HUES6 (cell line): ENCODE data around the gene CCDC68.
"Not testable (repeated sequence)": the region's sequence is repeated elsewhere in the genome, so short reads cannot be mapped to it uniquely, and the experiment has no call there.

Experiments used
- H3K27ac ChIP-seq: 2 replicates; pipeline ENCODE4 v1.7.0; 2013; ENCODE audit warnings: low read depth, mild to moderate bottlenecking, low read length, inconsistent platforms
- H3K27me3 ChIP-seq: 2 replicates; pipeline ENCODE4 v1.6.1; 2013; ENCODE audit warnings: low read length; ENCODE audit not compliant: control insufficient read depth, insufficient read depth
- H3K36me3 ChIP-seq: 2 replicates; pipeline ENCODE4 v1.6.1; 2013; ENCODE audit warnings: low read length; ENCODE audit not compliant: control insufficient read depth, insufficient read depth
- H3K4me1 ChIP-seq: 2 replicates; pipeline ENCODE4 v1.6.1; 2013; ENCODE audit warnings: low read length; ENCODE audit not compliant: control insufficient read depth, insufficient read depth
- H3K4me3 ChIP-seq: 2 replicates; pipeline ENCODE4 v1.5.1; 2013; ENCODE audit warnings: low read depth, low read length
- H3K9ac ChIP-seq: one replicate; pipeline ENCODE4 v1.6.1; 2013; ENCODE audit warnings: mild to moderate bottlenecking, low read length
- H3K9me3 ChIP-seq: 2 replicates; pipeline ENCODE4 v1.6.1; 2013; ENCODE audit warnings: low read depth, low read length; ENCODE audit not compliant: control insufficient read depth, insufficient read depth

Gene CCDC68

DNA sequence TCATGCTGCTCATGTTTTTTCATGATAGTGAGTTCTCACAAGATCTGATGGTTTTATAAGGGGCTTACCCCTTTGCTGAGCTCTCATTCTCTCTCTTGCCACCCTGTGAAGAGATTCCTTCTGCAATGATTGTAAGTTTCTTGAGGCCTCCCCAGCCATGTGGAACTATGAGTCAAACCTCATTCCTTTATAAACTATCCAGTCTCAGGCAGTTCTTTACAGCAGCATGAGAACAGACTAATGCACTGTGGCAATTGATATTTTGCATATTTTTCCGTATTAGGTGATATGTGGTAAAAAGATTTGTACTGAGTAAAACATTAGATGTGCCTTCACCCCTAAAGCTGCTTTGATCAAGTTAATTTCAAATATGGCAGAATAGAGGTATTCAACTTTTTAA is 82.2 kb downstream of the CCDC68 start:
- Histone ChIP-seq H3K27ac (no peak overlapping the region), H3K9me3 (no peaks in the 10 kb centered on the region), H3K4me3 (no peak overlapping the region), H3K9ac (no peak overlapping the region), H3K27me3 (no peaks in the 10 kb centered on the region), H3K36me3 (no peaks in the 10 kb centered on the region), H3K4me1 (peaks cover 13% of the 10 kb centered on the region; the same call in 1 of the 2 replicates)

DNA sequence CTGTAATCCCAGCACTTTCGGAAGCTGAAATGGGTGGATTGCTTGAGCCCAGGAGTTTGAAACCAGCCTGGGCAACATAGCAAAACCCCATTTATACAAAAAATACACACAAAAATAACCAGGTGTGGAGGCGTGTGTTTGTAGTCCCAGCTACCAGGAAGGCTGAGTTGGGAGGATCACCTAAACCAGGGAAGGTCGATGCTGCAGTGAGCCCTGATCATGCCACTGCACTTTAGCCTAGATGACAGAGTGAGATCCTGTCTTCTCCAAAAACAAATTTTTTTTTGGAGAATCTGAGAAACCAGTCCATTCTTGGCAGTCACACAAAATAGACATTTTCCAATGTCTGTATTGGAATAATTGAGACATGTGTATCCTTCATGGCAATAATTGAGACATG is 84.2 kb downstream of the CCDC68 start:
- Histone ChIP-seq H3K27me3 (no peaks in the 10 kb centered on the region), H3K9ac (no peak overlapping the region), H3K4me3 (no peak overlapping the region), H3K27ac (no peak overlapping the region), H3K36me3 (no peaks in the 10 kb centered on the region), H3K9me3 (no peaks in the 10 kb centered on the region), H3K4me1 (peaks cover 7% of the 10 kb centered on the region; the same call in 1 of the 2 replicates)

DNA sequence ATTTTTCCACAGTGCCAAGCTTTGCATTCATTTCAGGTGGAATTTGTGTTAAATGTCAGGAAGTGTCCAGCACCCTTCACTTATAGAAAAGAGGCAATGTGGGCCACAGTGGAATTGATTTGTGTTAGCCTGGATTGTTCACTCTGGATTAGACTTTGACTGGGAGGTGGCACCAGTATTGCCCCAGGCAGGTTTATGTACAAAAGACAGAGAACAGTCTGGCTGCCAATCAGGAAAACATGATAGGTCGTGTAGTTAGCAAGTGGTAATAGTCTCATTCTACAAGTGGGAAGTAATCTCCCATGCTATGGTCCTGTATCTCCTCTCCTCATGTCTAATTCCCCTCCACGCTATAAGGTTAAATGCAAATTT is 85.4 kb downstream of the CCDC68 start:
- no peak overlapping the region for H3K4me3 ChIP-seq
- H3K36me3 ChIP-seq, result no peaks in the 10 kb centered on the region
- H3K27ac ChIP-seq, result no peak overlapping the region
- H3K27me3 ChIP-seq, result no peaks in the 10 kb centered on the region
- no peak overlapping the region for H3K9ac ChIP-seq
- H3K9me3 ChIP-seq, result no peaks in the 10 kb centered on the region
- H3K4me1 ChIP-seq, result no peaks in the 10 kb centered on the region

DNA sequence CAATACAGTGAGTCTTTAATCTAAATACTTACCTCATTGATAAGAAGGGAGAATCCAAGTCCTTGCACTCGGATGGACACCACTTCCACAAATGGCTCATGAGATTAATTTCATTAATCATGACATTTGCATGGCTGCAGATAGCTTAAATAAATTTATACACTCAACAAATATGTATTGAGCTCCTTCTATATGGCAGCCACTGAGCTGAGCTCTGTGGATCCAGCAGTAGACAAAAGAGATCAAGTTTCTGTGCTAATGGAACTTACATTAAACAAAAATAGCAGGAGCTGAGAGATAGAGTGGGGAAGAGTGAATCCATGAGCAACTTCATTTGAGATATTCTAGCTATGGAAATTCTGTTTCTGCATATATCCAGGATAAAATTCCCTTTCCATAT is 86.6 kb downstream of the CCDC68 start:
- Histone ChIP-seq H3K27me3 (no peaks in the 10 kb centered on the region), H3K27ac (no peak overlapping the region), H3K9me3 (no peaks in the 10 kb centered on the region), H3K4me3 (no peak overlapping the region), H3K4me1 (no peaks in the 10 kb centered on the region), H3K36me3 (no peaks in the 10 kb centered on the region), H3K9ac (no peak overlapping the region)

DNA sequence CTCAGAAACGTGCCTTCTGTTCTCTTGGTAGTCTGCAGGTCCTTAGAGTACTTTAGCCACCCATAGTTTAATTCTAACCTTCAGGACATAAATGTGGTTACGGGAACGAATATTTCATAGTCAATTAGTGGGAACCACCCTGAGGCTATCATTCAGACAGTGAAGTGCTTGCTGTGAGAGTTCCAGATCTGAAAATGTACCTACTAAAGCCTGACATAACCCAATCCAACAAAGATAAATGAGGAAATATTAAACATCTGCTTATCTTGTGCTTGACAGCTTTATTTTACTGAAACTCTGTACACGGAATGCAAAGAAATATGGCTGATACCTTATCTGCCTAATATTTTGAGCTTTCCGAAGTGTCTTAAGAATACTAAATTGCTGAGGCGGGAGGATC is 88.0 kb downstream of the CCDC68 start:
- H3K4me1 ChIP-seq, result no peaks in the 10 kb centered on the region
- no peaks in the 10 kb centered on the region for H3K27me3 ChIP-seq
- no peaks in the 10 kb centered on the region for H3K9me3 ChIP-seq
- H3K9ac ChIP-seq, result no peak overlapping the region
- H3K27ac ChIP-seq, result no peak overlapping the region
- H3K4me3 ChIP-seq, result no peak overlapping the region
- no peaks in the 10 kb centered on the region for H3K36me3 ChIP-seq

DNA sequence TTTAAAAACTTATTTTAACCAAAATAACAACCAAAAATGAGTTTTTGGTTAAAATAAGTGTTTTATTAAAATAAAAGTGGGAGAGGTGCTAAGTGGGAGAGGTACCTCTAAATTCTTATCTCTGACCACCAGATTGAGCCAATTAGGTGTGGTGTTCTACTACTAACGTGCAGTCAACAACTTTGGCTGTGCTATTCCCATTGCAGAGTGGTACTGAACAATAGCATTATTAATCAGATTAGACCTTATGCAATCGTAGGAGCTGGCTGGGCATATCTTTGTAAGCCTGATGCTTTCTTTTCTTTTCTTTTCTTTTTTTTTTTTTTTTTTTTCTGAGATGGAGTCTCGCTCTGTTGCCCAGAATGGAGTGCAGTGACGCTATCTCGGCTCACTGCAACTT is 92.1 kb downstream of the CCDC68 start:
- Histone ChIP-seq H3K4me1 (no peaks in the 10 kb centered on the region), H3K36me3 (no peaks in the 10 kb centered on the region), H3K9me3 (no peaks in the 10 kb centered on the region), H3K27ac (no peak overlapping the region), H3K4me3 (no peak overlapping the region), H3K27me3 (no peaks in the 10 kb centered on the region), H3K9ac (no peak overlapping the region)

DNA sequence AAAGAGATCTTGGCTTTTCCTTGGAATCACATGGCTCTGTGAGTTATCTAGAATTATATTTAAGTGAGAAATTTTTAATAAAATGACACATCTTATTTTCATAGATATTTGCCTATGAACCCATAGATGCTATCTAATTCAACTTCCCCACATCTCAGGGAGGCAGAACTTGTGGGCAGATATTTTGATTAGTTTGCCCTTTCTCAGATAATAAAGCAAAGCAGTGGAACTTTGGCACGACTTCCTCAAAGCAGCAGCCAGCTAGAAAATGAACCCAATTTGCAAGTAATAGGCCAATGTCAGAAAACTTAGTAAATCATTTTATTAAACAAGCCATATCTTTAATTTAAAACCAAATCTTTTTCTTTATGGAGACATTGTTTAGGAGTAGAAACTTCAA is 98.3 kb downstream of the CCDC68 start:
- Histone ChIP-seq H3K9me3 (no peaks in the 10 kb centered on the region), H3K9ac (no peak overlapping the region), H3K4me3 (no peak overlapping the region), H3K36me3 (no peaks in the 10 kb centered on the region), H3K27ac (no peak overlapping the region), H3K27me3 (no peaks in the 10 kb centered on the region), H3K4me1 (peaks cover 7% of the 10 kb centered on the region)

DNA sequence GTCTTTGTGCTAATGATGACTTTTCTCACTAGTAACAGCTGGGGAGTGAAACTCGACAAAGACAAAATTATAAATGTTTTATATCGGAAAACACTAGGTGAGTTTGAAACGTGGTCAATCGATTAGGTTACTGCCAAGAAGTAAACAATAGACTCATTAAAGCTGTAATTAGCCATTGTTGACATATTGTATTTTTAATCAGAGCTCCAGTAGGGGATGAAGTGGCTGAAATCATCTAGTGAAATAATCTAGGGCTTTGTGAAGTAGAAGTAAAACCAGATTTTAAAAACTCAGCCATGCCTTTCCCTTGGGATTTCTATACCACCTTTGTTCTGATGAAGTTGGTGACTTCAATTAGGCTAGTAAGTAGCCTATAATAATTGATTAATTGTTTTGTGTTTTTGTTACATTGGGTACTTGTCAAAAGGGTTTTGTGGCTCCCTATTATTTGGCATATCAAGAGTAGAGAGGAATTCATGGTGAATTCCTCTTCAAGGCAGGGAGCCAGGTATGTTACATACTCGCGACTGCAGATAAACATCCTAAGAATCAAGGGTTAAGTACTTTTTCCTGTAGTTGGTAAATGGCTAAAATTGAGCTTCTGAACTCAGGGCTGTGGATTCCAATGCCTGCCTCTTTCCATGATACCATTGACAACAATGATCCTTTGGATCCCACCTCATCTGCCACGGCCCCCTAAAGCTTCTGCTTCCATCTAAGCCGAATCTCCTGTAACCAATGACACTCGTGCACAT is 99.4 kb downstream of the CCDC68 start:
- H3K27ac ChIP-seq, result no peak overlapping the region
- 0 out of 2 replicates have a peak, but pooled peaks cover 3% of the 10 kb centered on the region for H3K9me3 ChIP-seq
- H3K4me3 ChIP-seq, result no peak overlapping the region
- no peaks in the 10 kb centered on the region for H3K36me3 ChIP-seq
- peaks cover 7% of the 10 kb centered on the region for H3K4me1 ChIP-seq
- no peak overlapping the region for H3K9ac ChIP-seq
- H3K27me3 ChIP-seq, result no peaks in the 10 kb centered on the region

DNA sequence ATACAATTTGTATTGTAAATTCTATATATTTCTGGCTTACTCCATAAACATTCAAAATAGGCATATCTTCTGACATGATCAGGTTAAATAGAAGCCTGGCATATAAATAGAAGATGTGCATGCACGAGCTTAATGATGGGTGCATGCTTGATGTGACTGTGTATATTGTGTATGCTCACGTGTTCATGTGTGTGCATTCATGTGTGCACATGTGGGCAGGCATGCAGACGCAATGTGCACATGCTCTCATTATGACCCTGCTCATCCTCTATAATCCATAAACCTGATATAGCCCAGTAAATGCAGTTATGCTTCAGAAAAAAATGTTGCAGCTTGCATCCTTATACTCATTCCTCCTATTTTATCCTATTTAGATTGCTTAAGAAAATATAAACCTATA is 101.8 kb downstream of the CCDC68 start:
- 0 out of 2 replicates have a peak, but pooled peaks cover 3% of the 10 kb centered on the region for H3K9me3 ChIP-seq
- peaks cover 7% of the 10 kb centered on the region for H3K4me1 ChIP-seq
- no peak overlapping the region for H3K27ac ChIP-seq
- no peaks in the 10 kb centered on the region for H3K36me3 ChIP-seq
- no peak overlapping the region for H3K9ac ChIP-seq
- H3K27me3 ChIP-seq, result no peaks in the 10 kb centered on the region
- H3K4me3 ChIP-seq, result no peak overlapping the region

DNA sequence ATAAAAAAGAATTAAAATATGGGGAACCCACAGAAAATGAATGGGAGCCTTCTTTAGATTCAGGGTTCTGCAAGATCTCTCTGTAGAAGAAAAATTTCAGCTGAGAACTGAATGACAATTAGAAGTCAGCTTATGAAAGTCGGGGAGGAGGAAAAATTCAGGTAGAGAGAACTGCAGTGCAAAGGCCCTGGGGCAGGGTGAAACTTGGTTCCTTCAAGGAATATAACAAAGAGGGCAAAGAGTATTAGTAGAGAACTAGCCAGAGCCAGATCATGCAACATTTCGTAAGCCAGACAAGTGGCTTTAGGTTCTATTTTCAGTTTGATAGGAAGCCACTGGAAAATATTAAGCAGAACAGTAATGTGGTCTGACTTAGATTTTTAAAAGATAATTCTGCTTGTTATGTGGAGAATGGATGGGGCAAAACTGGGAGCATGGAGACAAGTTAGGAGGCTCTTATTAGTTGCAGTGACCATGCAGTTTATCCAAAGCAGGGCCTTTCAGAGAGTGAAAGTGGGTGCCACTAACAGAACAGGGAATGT is 103.1 kb downstream of the CCDC68 start:
- Histone ChIP-seq H3K4me1 (peaks cover 7% of the 10 kb centered on the region), H3K4me3 (no peak overlapping the region), H3K27ac (no peak overlapping the region), H3K9me3 (0 out of 2 replicates have a peak, but pooled peaks cover 3% of the 10 kb centered on the region), H3K27me3 (no peaks in the 10 kb centered on the region), H3K36me3 (no peaks in the 10 kb centered on the region), H3K9ac (no peak overlapping the region)

DNA sequence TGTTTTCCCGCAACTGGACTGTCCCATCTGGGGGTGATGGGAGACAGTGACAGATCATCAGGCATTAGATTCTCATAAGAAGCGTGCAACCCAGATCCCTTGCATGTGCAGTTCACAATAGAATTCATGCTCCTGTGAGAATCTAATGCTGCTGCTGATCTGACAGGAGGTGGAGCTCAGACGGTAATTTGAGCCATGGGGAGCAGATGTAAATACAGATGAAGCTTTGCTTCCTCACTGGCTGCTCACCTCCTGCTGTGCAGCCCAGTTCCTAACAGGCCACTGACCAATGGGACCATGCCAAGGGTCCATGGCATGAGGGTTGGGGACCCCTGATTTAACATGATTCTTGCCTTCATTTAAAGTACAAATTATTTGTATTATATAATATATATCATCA is 104.2 kb downstream of the CCDC68 start:
- not testable (repeated sequence) for H3K36me3 ChIP-seq, H3K27me3 ChIP-seq

More for the DNA sequence above, 104.2 kb downstream of the CCDC68 start:
- H3K27ac ChIP-seq, H3K9ac ChIP-seq, H3K4me1 ChIP-seq, H3K4me3 ChIP-seq, H3K9me3 ChIP-seq: not testable (repeated sequence)
